Spleen (tissue), 11 donors: ENCODE measurements around the gene AKAP7. TPM values are rescaled to one million over a fixed set of nuclear protein-coding genes. Genes with fewer than 3 reads are reported as not detected.
"Not testable (repeated sequence)": the region's sequence is repeated elsewhere in the genome, so short reads cannot be mapped to it uniquely, and the experiment has no call there.

Experiments
- DNase-seq: peaks from one replicate; pipeline ENCODE4 v3.0.0-alpha.2; 2020
- H3K27ac ChIP-seq, 8 donors: fragments of 200-600 bp; sonication (generic) in 7 of 8; 1 replicate in 4 of 8; 2 replicates in 4 of 8; pipeline versions ENCODE4 v1.5.0 to v1.8.0; 2016 to 2021; ENCODE audit warnings: inconsistent platforms in 4 of 8, mild to moderate bottlenecking in 4 of 8, moderate library complexity in 1 of 8
- H3K27me3 ChIP-seq, 7 donors: fragments of 200-600 bp; sonication (generic) in 6 of 7; replicated peaks in 1 of 7; 1 replicate in 4 of 7; 2 replicates in 3 of 7; pipeline versions ENCODE4 v1.5.0 to v1.8.0; 2016 to 2021; ENCODE audit warnings: inconsistent platforms in 3 of 7, mild to moderate bottlenecking in 1 of 7
- H3K36me3 ChIP-seq, 6 donors: fragments of 200-600 bp; sonication (generic) in 5 of 6; 1 replicate in 4 of 6; 2 replicates in 2 of 6; pipeline versions ENCODE4 v1.5.0 to v1.8.0; 2016 to 2021; ENCODE audit warnings: inconsistent platforms in 2 of 6
- H3K4me1 ChIP-seq, 6 donors: fragments of 200-600 bp; sonication (generic) in 5 of 6; 1 replicate in 3 of 6; 2 replicates in 3 of 6; pipeline versions ENCODE4 v1.5.0 to v1.8.0; 2016 to 2021; ENCODE audit warnings: inconsistent platforms in 3 of 6
- H3K4me3 ChIP-seq, 8 donors: fragments of 200-600 bp; sonication (generic) in 7 of 8; 1 replicate in 4 of 8; 2 replicates in 4 of 8; pipeline versions ENCODE4 v1.5.0 to v1.8.0; 2016 to 2021; ENCODE audit warnings: inconsistent platforms in 4 of 8, mild to moderate bottlenecking in 4 of 8, moderate library complexity in 2 of 8
- H3K9me3 ChIP-seq, 8 donors: fragments of 200-600 bp; sonication (generic) in 7 of 8; 1 replicate in 4 of 8; 2 replicates in 4 of 8; pipeline versions ENCODE4 v1.5.0 to v1.8.0; 2016 to 2021; ENCODE audit warnings: inconsistent platforms in 4 of 8
- CTCF ChIP-seq, 11 experiments: fragments of 200-600 bp in 7 of 11; fragments of 450-650 bp in 4 of 11; sonication (generic) in 4 of 11; IDR thresholded peaks in 8 of 11; conservative IDR thresholded peaks in 3 of 11; 1 replicate in 7 of 11; 2 replicates in 4 of 11; pipeline versions ENCODE4 v1.4.0 to v1.8.0; 2016 to 2021; ENCODE audit warnings: antibody characterized with exemption in 11 of 11, inconsistent platforms in 4 of 11, mild to moderate bottlenecking in 1 of 11
- POLR2A ChIP-seq, 3 donors: fragments of 450-650 bp; IDR thresholded peaks; one replicate each; pipeline ENCODE4 v1.5.1; 2017; ENCODE audit warnings: antibody characterized with exemption in 3 of 3, mild to moderate bottlenecking in 1 of 3
- POLR2AphosphoS5 ChIP-seq, 3 donors: sonication (generic); formaldehyde crosslinking; IDR thresholded peaks; one replicate each; pipeline ENCODE4 v1.5.1; 2017; ENCODE audit warnings: antibody characterized with exemption in 3 of 3
- WGBS, 5 donors: extraction: QIAGEN DNeasy Blood & Tissue Kit in 3 of 5; methylation state at CpG; one replicate each; pipeline versions ENCODE4 v1.1.5 to v1.1.7; 2013 to 2018; 5-methylcytosine and 5-hydroxymethylcytosine counted together
- intact Hi-C: fragments of 100-400 bp; cut with DNase I; formaldehyde crosslinking; loops from one replicate; pipeline ENCODE4 v1.15.0; 2023; ENCODE audit warnings: low total_unique reads
- polyA plus RNA-seq, 3 donors: library from polyadenylated mRNA; stranded (reverse); fragments of 200-250 nt; gene quantifications; one replicate each; pipeline ENCODE4 v1.2.1, GENCODE V29; 2013
- total RNA-seq, 7 donors: library from RNA; depleted of rRNA in 3 of 7; stranded (reverse); fragments of >200 nt in 3 of 7; fragmentation: NEBNext Ultra II Directional in 4 of 7; extraction: Animal tissue kit (Norgen Biotek cat#: 25700) in 4 of 7; gene quantifications; one replicate each; pipeline versions ENCODE4 v1.1.0 to v1.2.1, GENCODE V29; 2016 to 2021
- donor health status: healthy with polysubstance abuse.
- donor health status: DM: no; HTN: no; CAD: no; lungs with moderate emphysema.
- donor health status: DM: no; HTN: no; CAD: no.
- donor health status: Bipolar disorder and iron deficiency.
- donor health status: healthy.
- donor health status: DM: no; HTN: no; CAD: no.
- donor health status: DM: yes; HTN: yes; CAD: no.

AKAP7 gene
- total and polyA plus RNA-seq, 10 donors = 6.6 to 23.8 (median 12.0) TPM

DNA sequence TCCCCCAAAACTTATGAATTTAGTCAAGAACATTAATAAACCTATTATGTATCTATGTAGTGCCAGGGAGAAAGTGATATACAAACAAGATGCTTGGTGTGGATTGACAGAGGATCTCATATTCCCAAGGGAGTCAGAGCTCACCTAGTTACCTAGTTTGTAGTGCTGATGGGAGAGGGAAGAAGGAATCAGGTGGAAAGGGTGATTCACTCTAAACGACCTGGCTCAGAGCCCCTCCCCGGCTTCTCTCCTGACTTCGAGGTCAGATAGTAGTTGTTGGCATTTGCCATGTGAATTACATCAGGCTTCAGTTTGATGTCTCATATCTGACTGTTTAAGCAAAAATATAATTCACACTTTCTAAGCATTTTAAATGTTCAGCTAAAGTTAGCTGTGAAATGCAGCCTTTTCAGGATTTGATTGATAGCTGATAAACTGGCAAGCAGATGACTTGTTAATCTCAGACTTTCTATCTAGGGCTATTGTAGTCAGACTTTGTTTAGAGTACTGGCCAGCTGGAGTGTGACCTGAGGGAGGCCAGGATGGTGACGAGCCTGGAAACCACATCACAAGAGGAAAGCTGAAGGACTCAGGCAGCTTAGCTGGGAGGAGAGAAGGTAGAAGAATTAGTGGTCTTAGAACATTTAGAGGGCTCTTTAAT lies 123.7 kb downstream of the AKAP7 start:
- intact Hi-C loops = no loop called here
- Histone ChIP-seq H3K27ac (no peak overlapping the region), H3K4me3 (no peak overlapping the region), H3K36me3 (no peaks in the 10 kb centered on the region), H3K27me3 (no peaks in the 10 kb centered on the region), H3K9me3 (peaks cover 0 to 10% (median 7%) of the 10 kb centered on the region in 8 donors), H3K4me1 (peaks cover 0 to 11% (median 0%) of the 10 kb centered on the region in 6 donors)
- TF ChIP-seq POLR2AphosphoS5 (IDR thresholded peaks at IDR 0.05) = no peak
- TF ChIP-seq POLR2A (IDR thresholded peaks at IDR 0.05) = no peak
- TF ChIP-seq CTCF (IDR thresholded peaks at IDR 0.05 in 8 of 11, conservative IDR thresholded peaks at IDR 0.05 in 3 of 11) = no peak
- WGBS, 5 donors = 42 to 76% (median 75%) methylated on average over 4 of the region's 4 CpGs
- DNase-seq = no peak

- WGBS, 5 donors = 79 to 98% (median 94%) methylated on average over 6 of the region's 6 CpGs
- intact Hi-C loops, DNase-seq, H3K36me3 ChIP-seq, H3K4me1 ChIP-seq, H3K4me3 ChIP-seq, H3K27ac ChIP-seq, H3K27me3 ChIP-seq: not testable (repeated sequence)
- peaks cover 0 to 10% (median 7%) of the 10 kb centered on the region in 8 donors for H3K9me3 ChIP-seq
Observed at GRCh38 chr6:131260960-131261359, 125.7 kb downstream of the AKAP7 start.

DNA sequence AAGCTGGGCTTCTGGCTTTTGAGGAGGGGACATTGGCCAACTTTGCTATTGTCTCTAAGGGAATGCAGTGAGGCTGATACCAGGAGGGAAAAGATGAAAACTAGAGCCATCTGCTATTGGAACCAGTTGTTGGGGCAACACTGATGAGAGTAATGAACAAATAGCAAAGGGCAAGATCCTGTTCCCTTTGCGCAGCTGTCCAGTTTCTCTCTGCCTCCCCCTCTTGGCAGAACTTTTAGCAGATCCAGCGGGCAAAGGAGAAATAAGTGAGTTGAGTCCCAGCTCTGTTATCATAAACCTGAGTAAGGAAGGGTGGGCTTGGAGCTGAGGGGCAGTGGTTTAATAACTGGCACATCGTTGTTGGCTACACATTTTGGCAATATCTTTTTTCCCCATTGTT lies 126.8 kb downstream of the AKAP7 start:
- intact Hi-C loops = no loop called here
- Histone ChIP-seq H3K27ac (no peak overlapping the region), H3K9me3 (peaks cover 0 to 10% (median 7%) of the 10 kb centered on the region in 8 donors), H3K27me3 (no peaks in the 10 kb centered on the region), H3K4me3 (no peak overlapping the region), H3K4me1 (no peaks in the 10 kb centered on the region), H3K36me3 (no peaks in the 10 kb centered on the region)
- WGBS, 5 donors = 92 to 99% (median 94%) methylated on average over 3 of the region's 3 CpGs
- TF ChIP-seq CTCF (IDR thresholded peaks at IDR 0.05 in 8 of 11, conservative IDR thresholded peaks at IDR 0.05 in 3 of 11) (no peak), POLR2A (IDR thresholded peaks at IDR 0.05) (no peak), POLR2AphosphoS5 (IDR thresholded peaks at IDR 0.05) (no peak)
- DNase-seq = no peak

GRCh38 chr6:131265939-131266338 lies 130.7 kb downstream of the AKAP7 start:
- 87 to 89% (median 88%) methylated on average over 4 of the region's 4 CpGs for WGBS, 5 donors
- DNase-seq = no peak
- Histone ChIP-seq H3K4me1 (no peaks in the 10 kb centered on the region), H3K36me3 (peaks cover 0 to 21% (median 6%) of the 10 kb centered on the region in 6 donors), H3K9me3 (peaks cover 3 to 15% (median 11%) of the 10 kb centered on the region in 8 donors), H3K27me3 (no peaks in the 10 kb centered on the region), H3K4me3 (no peak overlapping the region), H3K27ac (no peak overlapping the region)
- TF ChIP-seq CTCF (IDR thresholded peaks at IDR 0.05 in 8 of 11, conservative IDR thresholded peaks at IDR 0.05 in 3 of 11) (no peak), POLR2A (IDR thresholded peaks at IDR 0.05) (no peak), POLR2AphosphoS5 (IDR thresholded peaks at IDR 0.05) (no peak)
- intact Hi-C loops = no loop called here
